Endothelial cell (in vitro differentiated cells): ENCODE results near the gene ZC3H6. TPM values are rescaled to one million over a fixed set of nuclear protein-coding genes. Genes with fewer than 3 reads are reported as not detected.

Experiments
- DNase-seq: peaks from one replicate; pipeline ENCODE4 v3.0.0; 2021; ENCODE audit warnings: low spot score
- H3K27ac Mint-ChIP-seq: one replicate; pipeline ENCODE4 v1.8.0; 2021; ENCODE audit warnings: mixed read lengths, inconsistent platforms; ENCODE audit not compliant: unreplicated experiment
- H3K27me3 Mint-ChIP-seq: one replicate; pipeline ENCODE4 v1.8.0; 2021; ENCODE audit warnings: mild to moderate bottlenecking, moderate library complexity, mixed read lengths, inconsistent platforms; ENCODE audit not compliant: unreplicated experiment
- H3K36me3 Mint-ChIP-seq: one replicate; pipeline ENCODE4 v1.8.0; 2021; ENCODE audit warnings: mild to moderate bottlenecking, low read depth, mixed read lengths, inconsistent platforms; ENCODE audit not compliant: unreplicated experiment
- H3K4me1 Mint-ChIP-seq: one replicate; pipeline ENCODE4 v1.8.0; 2021; ENCODE audit warnings: mild to moderate bottlenecking, mixed read lengths, inconsistent platforms; ENCODE audit not compliant: unreplicated experiment
- H3K4me3 Mint-ChIP-seq: one replicate; pipeline ENCODE4 v1.8.0; 2021; ENCODE audit warnings: mild to moderate bottlenecking, mixed read lengths, inconsistent platforms; ENCODE audit not compliant: unreplicated experiment
- H3K9me3 Mint-ChIP-seq: one replicate; pipeline ENCODE4 v1.8.0; 2021; ENCODE audit warnings: mixed read lengths, inconsistent platforms; ENCODE audit not compliant: unreplicated experiment
- total RNA-seq: library from RNA; stranded (reverse); fragmentation: NEBNext Ultra II Directional; extraction: Animal tissue kit (Norgen Biotek cat#: 25700); gene quantifications from one replicate; pipeline ENCODE4 v1.2.1, GENCODE V29; 2021; ENCODE audit not compliant: unreplicated experiment
- TF ChIP-seq, protein P1 (sequence below): fragments of 200-600 bp; sonication (generic); IDR thresholded peaks from one replicate; pipeline ENCODE4 v1.5.0; 2021; ENCODE audit warnings: antibody characterized with exemption; ENCODE audit not compliant: unreplicated experiment

ZC3H6 gene
- total RNA-seq, 1 donor from 2014 or later = 6.8 TPM

DNA sequence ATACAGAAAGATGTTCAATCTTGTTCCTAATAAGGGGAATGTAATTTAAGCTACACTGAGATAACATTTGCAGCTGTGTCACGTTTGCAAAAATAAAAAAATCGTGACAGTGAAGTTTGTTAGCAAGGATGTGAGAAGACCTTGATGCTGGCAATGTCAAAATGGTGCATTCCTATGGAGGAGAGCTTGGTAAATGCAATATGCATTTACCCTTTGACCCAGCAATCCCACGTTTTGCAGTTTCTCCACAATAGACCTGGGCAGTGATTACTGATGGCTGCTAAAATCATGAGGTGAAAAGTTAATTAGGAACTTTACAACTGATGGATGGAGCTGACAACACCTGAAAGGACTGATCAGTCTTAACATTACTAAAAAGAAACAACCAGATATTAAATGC lies 43.1 kb downstream of the ZC3H6 start:
- Mint-ChIP-seq H3K27me3 (no peaks in the 10 kb centered on the region), H3K4me3 (no peak overlapping the region), H3K4me1 (no peaks in the 10 kb centered on the region), H3K36me3 (no peaks in the 10 kb centered on the region), H3K9me3 (no peaks in the 10 kb centered on the region), H3K27ac (no peak overlapping the region)
- no peak for DNase-seq
- TF ChIP-seq, protein P1, sequence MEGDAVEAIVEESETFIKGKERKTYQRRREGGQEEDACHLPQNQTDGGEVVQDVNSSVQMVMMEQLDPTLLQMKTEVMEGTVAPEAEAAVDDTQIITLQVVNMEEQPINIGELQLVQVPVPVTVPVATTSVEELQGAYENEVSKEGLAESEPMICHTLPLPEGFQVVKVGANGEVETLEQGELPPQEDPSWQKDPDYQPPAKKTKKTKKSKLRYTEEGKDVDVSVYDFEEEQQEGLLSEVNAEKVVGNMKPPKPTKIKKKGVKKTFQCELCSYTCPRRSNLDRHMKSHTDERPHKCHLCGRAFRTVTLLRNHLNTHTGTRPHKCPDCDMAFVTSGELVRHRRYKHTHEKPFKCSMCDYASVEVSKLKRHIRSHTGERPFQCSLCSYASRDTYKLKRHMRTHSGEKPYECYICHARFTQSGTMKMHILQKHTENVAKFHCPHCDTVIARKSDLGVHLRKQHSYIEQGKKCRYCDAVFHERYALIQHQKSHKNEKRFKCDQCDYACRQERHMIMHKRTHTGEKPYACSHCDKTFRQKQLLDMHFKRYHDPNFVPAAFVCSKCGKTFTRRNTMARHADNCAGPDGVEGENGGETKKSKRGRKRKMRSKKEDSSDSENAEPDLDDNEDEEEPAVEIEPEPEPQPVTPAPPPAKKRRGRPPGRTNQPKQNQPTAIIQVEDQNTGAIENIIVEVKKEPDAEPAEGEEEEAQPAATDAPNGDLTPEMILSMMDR = no peak

DNA sequence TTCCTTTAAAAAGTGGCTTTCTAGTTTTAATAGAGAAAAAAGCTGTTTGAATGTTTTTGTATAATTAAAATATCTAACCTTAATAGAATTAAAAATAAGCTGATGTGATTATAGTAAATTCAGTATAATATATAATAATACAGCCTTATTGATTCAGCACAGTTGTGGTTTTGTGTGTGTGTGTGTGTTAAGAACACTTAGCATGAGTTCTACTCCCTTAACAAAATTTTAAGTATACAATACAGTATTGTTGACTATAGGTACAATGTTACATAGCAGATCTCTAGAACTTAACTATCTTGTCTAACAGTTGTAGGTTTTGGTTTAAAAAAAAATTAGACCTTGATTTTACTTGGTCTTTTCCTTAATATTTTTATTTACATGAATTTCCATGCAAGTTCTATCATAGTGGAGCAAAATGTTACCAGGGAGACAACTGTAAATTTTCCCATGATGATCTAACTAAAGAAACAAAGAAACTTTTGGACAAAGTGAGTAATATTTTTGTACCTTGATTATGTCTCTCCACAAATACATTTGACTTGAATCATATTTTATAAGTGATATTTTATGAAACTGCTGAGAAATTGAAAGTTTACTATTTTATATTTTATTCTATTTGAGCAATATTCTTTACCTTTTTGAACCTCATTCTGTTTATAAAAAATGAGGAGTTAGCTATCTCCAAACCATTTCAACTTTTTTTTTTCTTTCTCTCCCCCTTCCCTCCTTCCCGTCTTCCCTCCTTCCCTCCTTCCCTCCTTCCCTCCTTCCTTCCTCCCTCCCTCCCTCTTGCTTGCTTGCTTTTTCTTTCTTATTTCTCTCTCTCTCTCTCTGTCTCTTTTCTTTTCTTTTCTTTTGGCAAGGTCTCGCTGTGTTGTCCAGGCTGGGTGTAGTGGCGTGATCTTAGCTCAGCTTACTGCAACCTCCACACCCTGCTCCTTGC lies 46.3 kb downstream of the ZC3H6 start:
- TF ChIP-seq, protein P1 = no peak

DNA sequence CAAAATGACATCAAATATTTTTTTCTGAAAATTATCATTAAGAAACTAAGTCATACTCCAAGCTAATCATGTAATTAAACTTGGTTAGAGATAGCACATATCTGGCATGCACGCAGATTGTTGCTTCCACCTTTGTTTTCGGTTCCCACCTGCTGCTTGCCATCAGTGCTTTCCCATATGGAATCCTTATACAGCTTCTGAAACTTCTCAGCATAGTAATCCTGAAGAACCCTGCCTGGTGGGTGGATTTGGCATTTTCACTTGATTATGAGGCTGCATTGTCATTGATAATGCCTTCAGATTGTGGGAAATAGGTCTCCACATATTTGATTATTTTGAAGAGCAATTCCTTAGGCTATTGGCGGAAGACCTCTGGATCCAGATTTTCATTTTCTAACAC lies 47.5 kb downstream of the ZC3H6 start:
- no peak for DNase-seq
- H3K27ac Mint-ChIP-seq = no peak overlapping the region

More for the DNA sequence above, 46.3 kb downstream of the ZC3H6 start:
- Mint-ChIP-seq H3K9me3 (no peaks in the 10 kb centered on the region), H3K4me1 (no peaks in the 10 kb centered on the region), H3K27ac (no peak overlapping the region), H3K27me3 (no peaks in the 10 kb centered on the region), H3K36me3 (peaks cover 4% of the 10 kb centered on the region), H3K4me3 (no peak overlapping the region)
- DNase-seq = no peak

DNA sequence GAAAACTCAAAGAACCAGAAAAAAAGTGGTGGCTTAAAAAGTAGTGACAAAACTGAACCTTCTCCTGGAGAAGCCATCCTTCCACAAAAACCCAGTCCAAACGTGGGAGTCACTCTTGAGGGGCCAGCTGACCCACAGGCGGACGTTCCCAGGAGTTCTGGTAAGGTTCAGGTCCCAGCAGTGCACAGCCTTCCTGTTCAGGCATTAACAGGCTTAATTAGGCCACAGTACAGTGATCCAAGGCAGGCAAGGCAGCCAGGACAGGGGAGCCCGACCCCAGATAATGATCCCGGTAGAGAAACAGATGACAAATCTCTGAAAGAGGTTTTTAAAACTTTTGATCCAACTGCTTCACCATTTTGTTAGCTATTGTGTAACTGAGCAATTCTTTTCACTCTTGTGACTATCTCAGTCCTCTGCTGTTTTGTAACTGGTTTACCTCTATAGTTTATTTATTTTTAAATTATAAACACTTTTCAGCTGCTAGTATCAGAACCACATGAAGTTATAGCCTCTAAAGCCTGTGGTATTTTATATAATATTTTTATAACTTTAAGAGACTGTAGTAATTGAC lies 56.8 kb downstream of the ZC3H6 start:
- TF ChIP-seq, protein P1 = no peak
- H3K27me3 Mint-ChIP-seq = no peaks in the 10 kb centered on the region
- no peak overlapping the region for H3K4me3 Mint-ChIP-seq
- H3K9me3 Mint-ChIP-seq = no peaks in the 10 kb centered on the region
- H3K4me1 Mint-ChIP-seq = peaks cover 4% of the 10 kb centered on the region
- no peak overlapping the region for H3K27ac Mint-ChIP-seq
- no peaks in the 10 kb centered on the region for H3K36me3 Mint-ChIP-seq
- DNase-seq = no peak

More for the DNA sequence above, 47.5 kb downstream of the ZC3H6 start:
- Mint-ChIP-seq H3K27me3 (no peaks in the 10 kb centered on the region), H3K36me3 (peaks cover 4% of the 10 kb centered on the region), H3K4me1 (no peaks in the 10 kb centered on the region), H3K9me3 (no peaks in the 10 kb centered on the region), H3K4me3 (no peak overlapping the region)
- TF ChIP-seq, protein P1 = no peak

DNA sequence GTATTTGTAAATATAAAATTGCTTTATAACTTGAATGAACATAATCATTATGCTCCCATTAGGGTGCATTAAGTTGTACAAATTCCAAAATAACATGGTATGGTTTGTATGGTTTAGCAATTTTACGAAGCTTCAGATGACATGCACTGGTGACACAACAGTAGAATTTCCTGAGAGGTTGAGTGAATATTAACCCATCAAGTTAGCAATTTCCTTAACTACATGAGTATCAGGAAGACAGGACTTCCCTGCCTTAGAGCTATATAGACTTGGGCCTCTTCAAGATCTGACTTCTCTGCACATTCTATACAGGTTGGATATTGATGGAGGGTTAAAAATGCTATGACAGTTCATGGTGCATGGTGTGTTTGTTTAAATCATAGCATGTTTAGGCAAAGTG lies 60.2 kb downstream of the ZC3H6 start:
- Mint-ChIP-seq H3K27ac (no peak overlapping the region), H3K4me1 (peaks cover 4% of the 10 kb centered on the region), H3K36me3 (no peaks in the 10 kb centered on the region), H3K27me3 (no peaks in the 10 kb centered on the region), H3K4me3 (no peak overlapping the region), H3K9me3 (no peaks in the 10 kb centered on the region)
- DNase-seq = no peak
- TF ChIP-seq, protein P1 = no peak
